ENCODE measurements around the gene NR1D1.

GRCh38 chr17:40108970-40109824 is 8.8 kb upstream of the NR1D1 start:
- no peak for TF ChIP-seq MAX (IDR thresholded peaks at IDR 0.05; ENCODE audit: low read depth, low read length)
- peak; percentile 12 for TF ChIP-seq CTCF (IDR thresholded peaks at IDR 0.05; ENCODE audit: low read depth, low read length)
- TF ChIP-seq POLR2A (IDR thresholded peaks at IDR 0.05; ENCODE audit: extremely low read depth, insufficient read length), result no peak
- TF ChIP-seq MYC (IDR thresholded peaks at IDR 0.05; ENCODE audit: low read depth, low read length), result no peak

All from NB4 (cell line).